ENCODE results near the gene MBLAC2.

Gene MBLAC2

GRCh38 chr5:90474235-90475107 is at the start of gene MBLAC2, which contains the start of gene POLR3G:
MBLAC2 (minus strand) TSS chr5:90474771; CDS start chr5:90474292, 479 bp downstream.
POLR3G (plus strand) TSS chr5:90474864; CDS start chr5:90485568, 10,704 bp downstream.
- peak; percentile 90 for DNase-seq

GRCh38 chr5:90519081-90519480 is 44.5 kb upstream of the MBLAC2 start:
- DNase-seq, result no peak

DNA sequence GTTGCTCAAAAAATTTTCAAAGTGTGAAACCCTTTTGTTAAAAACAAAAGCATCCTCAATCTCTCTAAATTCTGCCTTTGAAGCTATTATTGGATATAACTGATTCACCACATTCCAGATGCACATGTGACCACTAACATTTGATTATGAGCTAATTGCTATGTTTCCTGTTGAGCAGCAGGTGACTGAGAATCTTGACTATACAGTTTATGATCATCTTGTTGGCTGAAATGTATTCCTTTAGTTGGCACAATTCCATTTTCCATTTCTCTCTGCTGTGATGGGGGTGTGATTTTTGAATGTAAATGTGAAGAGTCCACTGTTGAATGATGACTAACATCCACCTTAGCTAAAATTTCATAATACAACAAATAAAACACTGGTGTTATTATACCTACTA is 44.1 kb upstream of the MBLAC2 start:
- peak; percentile 7 for DNase-seq

DNA sequence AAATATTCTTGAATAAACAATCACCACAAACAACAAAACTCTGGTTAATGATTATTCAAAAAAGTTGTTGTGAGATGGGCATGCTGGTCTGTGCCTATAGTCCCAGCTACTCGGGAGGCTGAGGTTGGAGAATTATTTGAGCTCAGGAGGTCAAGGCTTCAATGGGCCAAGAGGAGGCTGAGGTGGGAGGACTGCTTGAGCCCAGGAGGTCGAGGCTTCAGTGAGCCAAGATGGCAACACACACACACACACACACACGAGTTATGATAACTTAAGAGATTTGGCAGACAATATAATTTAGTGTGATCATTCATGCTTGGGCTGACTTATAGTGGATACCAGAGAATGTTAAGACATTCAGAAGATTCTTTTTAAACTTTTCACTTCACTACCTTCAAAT is 39.9 kb upstream of the MBLAC2 start:
- no peak for DNase-seq

DNA sequence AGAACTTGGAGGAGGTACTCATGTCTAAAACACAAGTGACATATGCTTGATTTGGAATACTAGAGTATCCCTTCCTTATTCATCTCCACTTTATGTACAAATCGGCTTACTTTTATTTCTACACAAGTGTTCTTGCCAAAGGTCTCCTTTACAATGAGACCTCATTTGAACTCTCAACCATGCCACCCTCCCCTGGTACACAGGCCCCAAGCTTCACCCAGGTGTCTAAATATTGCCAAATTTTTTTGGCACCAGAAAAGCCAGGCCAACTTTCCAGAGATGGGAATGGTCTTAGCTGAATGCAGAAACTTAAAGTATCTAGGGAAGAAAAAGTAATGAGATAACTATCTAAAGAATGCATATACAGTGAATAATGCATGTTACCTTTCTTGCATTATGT is 35.9 kb upstream of the MBLAC2 start:
- DNase-seq, result no peak

DNA sequence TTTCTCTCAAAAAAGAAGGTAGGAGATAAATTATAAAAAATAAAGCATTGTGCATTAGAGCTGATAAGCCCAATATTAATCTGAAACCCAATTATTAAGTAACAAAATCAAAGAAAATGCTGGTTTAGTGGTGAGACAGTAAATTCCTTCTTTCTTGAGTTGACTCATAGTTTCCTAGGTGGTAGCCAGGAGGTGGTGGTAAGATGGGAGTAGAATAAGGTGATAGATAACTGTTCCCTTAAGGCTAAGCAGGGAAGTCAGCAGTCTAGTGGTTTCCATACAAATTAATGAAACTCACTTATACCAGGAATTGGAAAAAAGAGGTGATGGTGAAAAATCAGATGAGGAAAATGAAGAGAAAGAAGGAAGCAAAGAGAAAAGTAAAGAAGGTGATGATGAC is 31.6 kb upstream of the MBLAC2 start:
- no peak for DNase-seq

DNA sequence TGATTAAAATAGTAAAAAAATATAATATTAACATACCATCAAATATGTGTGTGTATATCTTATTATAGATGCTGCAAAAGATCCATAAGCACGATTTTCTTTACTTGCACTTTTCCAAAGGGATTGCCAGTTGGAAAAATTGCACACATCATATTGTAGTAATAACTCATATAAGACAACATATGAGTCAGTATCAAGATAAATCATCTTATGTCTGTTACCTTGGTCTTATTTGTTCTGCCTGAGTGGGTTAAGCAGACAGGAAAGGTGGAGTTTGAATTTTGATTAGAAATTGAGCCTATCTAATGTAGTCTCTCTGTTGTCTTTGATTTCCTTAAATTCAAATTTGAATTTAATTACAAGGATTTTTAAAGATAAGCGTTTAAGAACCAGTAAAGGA is 30.2 kb upstream of the MBLAC2 start:
- DNase-seq, result no peak

GRCh38 chr5:90503596-90503995 is 29.0 kb upstream of the MBLAC2 start:
- DNase-seq, result peak; percentile 4

DNA sequence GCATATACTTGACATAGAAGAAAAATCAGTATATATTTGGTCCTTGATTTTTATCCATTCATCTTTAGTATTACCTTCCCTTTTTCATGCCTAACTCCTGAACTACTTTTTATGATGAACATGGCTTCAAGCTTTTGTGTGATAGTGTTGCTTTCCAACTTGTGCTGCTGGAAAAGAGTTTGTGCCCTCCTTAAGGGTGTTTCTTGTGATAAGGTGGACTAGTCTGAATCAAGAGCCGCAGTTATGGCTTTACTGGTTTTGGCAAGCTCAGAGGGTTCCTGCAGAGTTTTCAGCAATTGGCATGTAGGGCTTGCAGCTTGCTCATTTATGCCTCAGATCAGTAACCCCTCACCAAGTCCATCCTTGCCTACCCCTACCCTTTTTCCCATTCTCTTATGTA is 20.6 kb upstream of the MBLAC2 start:
- no peak for DNase-seq

- DNase-seq, result no peak
Measured at GRCh38 chr5:90494043-90494442, 19.5 kb upstream of the MBLAC2 start.

- no peak for DNase-seq
Measured at GRCh38 chr5:90488791-90489190, 14.2 kb upstream of the MBLAC2 start.

DNA sequence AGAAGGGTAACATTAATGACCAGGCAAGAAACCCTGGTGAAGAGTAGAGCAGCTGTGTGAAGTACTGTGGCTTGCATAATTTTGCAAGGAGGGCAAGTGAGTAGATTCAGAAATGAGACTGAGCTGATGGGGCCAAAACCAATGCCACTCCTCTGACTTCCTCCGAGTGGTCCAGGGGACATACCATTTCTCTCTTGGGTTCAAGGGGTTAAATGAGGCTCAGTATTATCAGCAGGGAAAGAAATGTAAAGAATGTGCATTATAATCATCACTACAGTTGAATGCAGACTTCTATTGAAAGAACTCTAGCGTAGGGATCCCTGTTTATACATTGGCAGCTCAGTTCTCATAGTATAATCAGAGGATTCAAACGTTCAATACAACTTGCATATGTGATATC is 10.0 kb upstream of the MBLAC2 start:
- no peak for DNase-seq

- DNase-seq, result no peak
Measured at GRCh38 chr5:90483206-90483605, 8.6 kb upstream of the MBLAC2 start.

DNA sequence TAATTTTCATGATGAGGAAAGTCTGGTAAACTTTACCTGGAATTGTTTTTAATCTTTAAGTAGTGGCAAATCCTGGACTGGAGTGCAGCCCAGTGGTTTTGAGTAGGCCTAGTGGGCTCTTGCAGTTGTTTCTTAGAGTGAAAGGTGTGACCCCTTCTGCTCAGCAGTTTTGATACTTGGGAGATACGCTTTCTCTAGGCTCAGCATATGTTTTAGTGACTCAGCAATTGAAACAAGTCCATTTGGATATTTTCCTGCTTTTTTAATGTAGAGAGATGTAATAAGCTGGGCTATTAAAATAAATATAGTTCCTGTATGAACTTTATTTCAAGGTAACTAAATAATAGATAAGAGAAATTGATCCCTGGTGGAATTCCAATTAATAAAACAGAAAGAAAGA is 6.1 kb upstream of the MBLAC2 start:
- DNase-seq, result no peak

DNA sequence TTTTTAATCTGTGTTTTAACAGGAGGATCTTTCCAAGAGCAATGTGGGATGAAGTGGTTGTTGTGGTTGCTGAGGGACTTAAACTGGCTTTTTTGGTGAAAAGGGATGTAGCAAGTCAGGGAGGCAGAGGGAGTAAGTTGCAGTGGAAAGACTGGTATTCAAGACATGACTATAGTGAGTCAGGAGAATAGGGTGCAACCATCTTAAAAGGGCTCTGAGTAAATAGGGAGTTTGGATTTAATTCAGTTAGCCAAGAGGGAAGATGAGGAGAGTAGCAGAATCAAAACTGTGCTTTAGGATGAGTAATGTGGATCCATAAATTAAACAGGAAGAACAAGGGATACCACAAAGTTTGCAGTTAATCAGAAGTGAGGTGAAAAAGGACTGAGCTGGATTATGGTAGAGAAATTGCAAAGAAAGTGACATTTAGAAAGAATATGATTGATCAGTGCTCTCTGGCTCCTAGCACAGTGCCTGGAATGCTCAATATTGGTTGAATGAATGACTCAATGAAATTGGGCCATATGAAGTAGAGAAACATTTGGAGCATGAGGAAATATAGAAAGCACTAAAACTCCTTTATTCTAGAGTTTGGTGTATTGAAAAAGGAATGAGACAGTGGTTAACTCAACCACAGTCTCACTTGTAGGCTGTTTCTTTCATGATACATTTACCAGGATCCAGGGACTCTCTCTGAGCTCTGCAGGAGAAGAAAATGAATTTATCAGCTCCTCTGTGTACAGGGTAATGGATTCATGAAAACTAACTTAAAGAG is 5.2 kb upstream of the MBLAC2 start:
- no peak for DNase-seq

DNA sequence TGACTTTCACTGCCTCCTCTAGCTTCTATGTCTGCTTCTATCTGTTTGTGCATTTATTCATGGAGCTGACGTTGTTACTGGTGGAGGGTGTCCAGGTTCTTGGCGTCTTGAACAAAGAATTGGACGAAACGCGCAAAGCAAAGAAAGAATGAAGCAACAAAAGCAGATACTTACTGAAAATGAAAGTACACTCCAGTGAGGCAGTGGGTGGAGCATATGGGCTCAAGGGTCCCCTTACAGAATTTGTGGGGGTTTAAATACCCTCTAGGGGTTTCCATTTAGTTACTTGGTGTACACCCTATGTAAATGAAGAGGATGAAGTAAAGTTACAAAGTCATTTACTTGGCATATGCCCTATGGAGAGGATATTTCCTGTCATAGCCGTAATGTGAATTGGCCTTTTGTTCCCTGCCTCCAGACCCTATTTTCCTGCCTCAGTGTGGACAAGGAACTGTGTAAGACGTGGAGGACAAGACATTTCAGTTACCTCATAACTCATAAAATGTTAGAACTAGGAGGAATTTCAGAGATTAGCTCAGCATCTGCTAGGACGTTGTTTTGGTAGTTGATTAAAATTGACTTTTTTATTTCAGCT is 3.1 kb upstream of the MBLAC2 start:
- DNase-seq, result no peak

- no peak for DNase-seq
Measured at GRCh38 chr5:90477073-90477472, 2.5 kb upstream of the MBLAC2 start.

DNA sequence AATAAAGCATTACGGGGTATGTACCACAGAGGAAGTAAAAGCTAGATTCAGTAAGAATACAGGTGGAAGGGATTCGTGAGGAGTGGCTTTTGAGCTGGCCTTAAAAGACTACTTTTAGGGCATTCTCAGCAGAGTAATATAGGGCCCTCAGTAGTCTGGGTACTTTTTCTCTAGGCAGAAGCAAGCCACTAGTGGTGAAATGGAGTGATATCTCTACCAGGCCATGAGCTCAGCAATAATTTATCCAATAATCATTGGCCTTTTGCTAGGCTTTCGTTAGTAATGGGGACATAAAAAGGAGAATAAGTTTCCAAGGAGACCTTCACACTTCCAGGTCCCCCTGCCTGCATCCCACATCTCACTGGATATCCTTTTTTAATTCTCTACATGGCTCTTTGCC is 1.8 kb upstream of the MBLAC2 start:
- DNase-seq, result no peak

GRCh38 chr5:90475436-90475980 is 937 bp upstream of the MBLAC2 start:
- no peak for DNase-seq

GRCh38 chr5:90473396-90474234 is 956 bp downstream of the MBLAC2 start:
- peak; percentile 16 for DNase-seq

GRCh38 chr5:90472783-90473395 is 1.7 kb downstream of the MBLAC2 start:
- DNase-seq, result no peak

GRCh38 chr5:90461288-90461687 is 13.3 kb downstream of the MBLAC2 start:
- no peak for DNase-seq

Measured in kidney glomerular epithelial cell (primary cell).